ENCODE results near the gene ATP6V1G1. TPM values are rescaled to one million over a fixed set of nuclear protein-coding genes. Genes with fewer than 3 reads are reported as not detected.

The ATP6V1G1 gene
- polyA plus RNA-seq, 2 donors = 127 to 145 TPM

- 80 to 88% methylated on average over 1 of the region's 1 CpG for WGBS, 2 donors
- no peaks in the 10 kb centered on the region for H3K36me3 ChIP-seq (ENCODE audit: control insufficient read depth in 2 of 2, insufficient read depth in 2 of 2, low read length in 1 of 2)
- no peak overlapping the region for H3K4me3 ChIP-seq (ENCODE audit: low read depth in 1 of 2, low read length in 2 of 2)
- H3K9me3 ChIP-seq (ENCODE audit: control insufficient read depth in 2 of 2, insufficient read depth in 1 of 2, low read depth in 1 of 2, low read length in 1 of 2) = no peaks in the 10 kb centered on the region
- no peaks in the 10 kb centered on the region for H3K4me1 ChIP-seq (ENCODE audit: control insufficient read depth in 2 of 2, insufficient read depth in 2 of 2, low read length in 1 of 2)
- no peak overlapping the region for H3K27ac ChIP-seq (ENCODE audit: low read depth in 2 of 2, low read length in 1 of 2)
- H3K27me3 ChIP-seq (ENCODE audit: control insufficient read depth in 1 of 2, insufficient read depth in 2 of 2, low read length in 2 of 2) = no peaks in the 10 kb centered on the region
Observed at GRCh38 chr9:114555696-114556095, 31.9 kb upstream of the ATP6V1G1 start.

- 44 to 46% methylated on average over 3 of the region's 3 CpGs for WGBS, 2 donors
- Histone ChIP-seq H3K27ac (ENCODE audit: low read depth in 2 of 2, low read length in 1 of 2) (no peak overlapping the region), H3K4me3 (ENCODE audit: low read depth in 1 of 2, low read length in 2 of 2) (no peak overlapping the region)
Observed at GRCh38 chr9:114558027-114558675, 29.4 kb upstream of the ATP6V1G1 start.

GRCh38 chr9:114559830-114560513 is 27.6 kb upstream of the ATP6V1G1 start:
- 44 to 53% methylated on average over 2 of the region's 2 CpGs for WGBS, 2 donors
- H3K27me3 ChIP-seq (ENCODE audit: control insufficient read depth in 1 of 2, insufficient read depth in 2 of 2, low read length in 2 of 2) = no peaks in the 10 kb centered on the region
- no peaks in the 10 kb centered on the region for H3K9me3 ChIP-seq (ENCODE audit: control insufficient read depth in 2 of 2, insufficient read depth in 1 of 2, low read depth in 1 of 2, low read length in 1 of 2)

More at GRCh38 chr9:114558027-114558675, 29.4 kb upstream of the ATP6V1G1 start:
- no peaks in the 10 kb centered on the region for H3K36me3 ChIP-seq (ENCODE audit: control insufficient read depth in 2 of 2, insufficient read depth in 2 of 2, low read length in 1 of 2)
- H3K9me3 ChIP-seq (ENCODE audit: control insufficient read depth in 2 of 2, insufficient read depth in 1 of 2, low read depth in 1 of 2, low read length in 1 of 2) = no peaks in the 10 kb centered on the region
- H3K4me1 ChIP-seq (ENCODE audit: control insufficient read depth in 2 of 2, insufficient read depth in 2 of 2, low read length in 1 of 2) = no peaks in the 10 kb centered on the region
- no peaks in the 10 kb centered on the region for H3K27me3 ChIP-seq (ENCODE audit: control insufficient read depth in 1 of 2, insufficient read depth in 2 of 2, low read length in 2 of 2)

GRCh38 chr9:114560956-114561355 is 26.6 kb upstream of the ATP6V1G1 start:
- H3K4me1 ChIP-seq (ENCODE audit: control insufficient read depth in 2 of 2, insufficient read depth in 2 of 2, low read length in 1 of 2) = no peaks in the 10 kb centered on the region
- WGBS, 2 donors = 81 to 91% methylated on average over 3 of the region's 3 CpGs

More at GRCh38 chr9:114559830-114560513, 27.6 kb upstream of the ATP6V1G1 start:
- Histone ChIP-seq H3K4me1 (ENCODE audit: control insufficient read depth in 2 of 2, insufficient read depth in 2 of 2, low read length in 1 of 2) (no peaks in the 10 kb centered on the region), H3K36me3 (ENCODE audit: control insufficient read depth in 2 of 2, insufficient read depth in 2 of 2, low read length in 1 of 2) (no peaks in the 10 kb centered on the region), H3K4me3 (ENCODE audit: low read depth in 1 of 2, low read length in 2 of 2) (no peak overlapping the region), H3K27ac (ENCODE audit: low read depth in 2 of 2, low read length in 1 of 2) (no peak overlapping the region)

GRCh38 chr9:114561771-114562170 is 25.8 kb upstream of the ATP6V1G1 start:
- WGBS, 2 donors = 83 to 87% methylated on average over 7 of the region's 7 CpGs

More at GRCh38 chr9:114560956-114561355, 26.6 kb upstream of the ATP6V1G1 start:
- no peak overlapping the region for H3K4me3 ChIP-seq (ENCODE audit: low read depth in 1 of 2, low read length in 2 of 2)
- H3K36me3 ChIP-seq (ENCODE audit: control insufficient read depth in 2 of 2, insufficient read depth in 2 of 2, low read length in 1 of 2) = no peaks in the 10 kb centered on the region
- H3K27ac ChIP-seq (ENCODE audit: low read depth in 2 of 2, low read length in 1 of 2) = no peak overlapping the region
- no peaks in the 10 kb centered on the region for H3K27me3 ChIP-seq (ENCODE audit: control insufficient read depth in 1 of 2, insufficient read depth in 2 of 2, low read length in 2 of 2)
- H3K9me3 ChIP-seq (ENCODE audit: control insufficient read depth in 2 of 2, insufficient read depth in 1 of 2, low read depth in 1 of 2, low read length in 1 of 2) = no peaks in the 10 kb centered on the region

GRCh38 chr9:114565204-114565603 is 22.4 kb upstream of the ATP6V1G1 start:
- Histone ChIP-seq H3K27ac (ENCODE audit: low read depth in 2 of 2, low read length in 1 of 2) (no peak overlapping the region), H3K27me3 (ENCODE audit: control insufficient read depth in 1 of 2, insufficient read depth in 2 of 2, low read length in 2 of 2) (no peaks in the 10 kb centered on the region), H3K4me3 (ENCODE audit: low read depth in 1 of 2, low read length in 2 of 2) (no peak overlapping the region), H3K4me1 (ENCODE audit: control insufficient read depth in 2 of 2, insufficient read depth in 2 of 2, low read length in 1 of 2) (no peaks in the 10 kb centered on the region), H3K36me3 (ENCODE audit: control insufficient read depth in 2 of 2, insufficient read depth in 2 of 2, low read length in 1 of 2) (no peaks in the 10 kb centered on the region), H3K9me3 (ENCODE audit: control insufficient read depth in 2 of 2, insufficient read depth in 1 of 2, low read depth in 1 of 2, low read length in 1 of 2) (no peaks in the 10 kb centered on the region)
- WGBS, 2 donors = 81 to 83% methylated on average over 3 of the region's 3 CpGs

More at GRCh38 chr9:114561771-114562170, 25.8 kb upstream of the ATP6V1G1 start:
- Histone ChIP-seq H3K9me3 (ENCODE audit: control insufficient read depth in 2 of 2, insufficient read depth in 1 of 2, low read depth in 1 of 2, low read length in 1 of 2) (no peaks in the 10 kb centered on the region), H3K4me3 (ENCODE audit: low read depth in 1 of 2, low read length in 2 of 2) (no peak overlapping the region), H3K27me3 (ENCODE audit: control insufficient read depth in 1 of 2, insufficient read depth in 2 of 2, low read length in 2 of 2) (no peaks in the 10 kb centered on the region), H3K36me3 (ENCODE audit: control insufficient read depth in 2 of 2, insufficient read depth in 2 of 2, low read length in 1 of 2) (no peaks in the 10 kb centered on the region), H3K27ac (ENCODE audit: low read depth in 2 of 2, low read length in 1 of 2) (no peak overlapping the region), H3K4me1 (ENCODE audit: control insufficient read depth in 2 of 2, insufficient read depth in 2 of 2, low read length in 1 of 2) (no peaks in the 10 kb centered on the region)

- Histone ChIP-seq H3K36me3 (ENCODE audit: control insufficient read depth in 2 of 2, insufficient read depth in 2 of 2, low read length in 1 of 2) (no peaks in the 10 kb centered on the region), H3K27ac (ENCODE audit: low read depth in 2 of 2, low read length in 1 of 2) (no peak overlapping the region), H3K9me3 (ENCODE audit: control insufficient read depth in 2 of 2, insufficient read depth in 1 of 2, low read depth in 1 of 2, low read length in 1 of 2) (no peaks in the 10 kb centered on the region), H3K4me3 (ENCODE audit: low read depth in 1 of 2, low read length in 2 of 2) (no peak overlapping the region), H3K4me1 (ENCODE audit: control insufficient read depth in 2 of 2, insufficient read depth in 2 of 2, low read length in 1 of 2) (no peaks in the 10 kb centered on the region), H3K27me3 (ENCODE audit: control insufficient read depth in 1 of 2, insufficient read depth in 2 of 2, low read length in 2 of 2) (no peaks in the 10 kb centered on the region)
- WGBS, 2 donors = 80 to 88% methylated on average over 7 of the region's 7 CpGs
Observed at GRCh38 chr9:114570742-114571141, 16.8 kb upstream of the ATP6V1G1 start.

- no peak overlapping the region for H3K4me3 ChIP-seq (ENCODE audit: low read depth in 1 of 2, low read length in 2 of 2)
- no peak overlapping the region for H3K27ac ChIP-seq (ENCODE audit: low read depth in 2 of 2, low read length in 1 of 2)
- no peaks in the 10 kb centered on the region for H3K9me3 ChIP-seq (ENCODE audit: control insufficient read depth in 2 of 2, insufficient read depth in 1 of 2, low read depth in 1 of 2, low read length in 1 of 2)
- H3K36me3 ChIP-seq (ENCODE audit: control insufficient read depth in 2 of 2, insufficient read depth in 2 of 2, low read length in 1 of 2) = no peaks in the 10 kb centered on the region
- H3K27me3 ChIP-seq (ENCODE audit: control insufficient read depth in 1 of 2, insufficient read depth in 2 of 2, low read length in 2 of 2) = no peaks in the 10 kb centered on the region
- no peaks in the 10 kb centered on the region for H3K4me1 ChIP-seq (ENCODE audit: control insufficient read depth in 2 of 2, insufficient read depth in 2 of 2, low read length in 1 of 2)
- 47 to 57% methylated on average over 3 of the region's 3 CpGs for WGBS, 2 donors
Observed at GRCh38 chr9:114571391-114571790, 16.2 kb upstream of the ATP6V1G1 start.

GRCh38 chr9:114572199-114572598 is 15.4 kb upstream of the ATP6V1G1 start:
- H3K9me3 ChIP-seq (ENCODE audit: control insufficient read depth in 2 of 2, insufficient read depth in 1 of 2, low read depth in 1 of 2, low read length in 1 of 2) = no peaks in the 10 kb centered on the region
- H3K4me1 ChIP-seq (ENCODE audit: control insufficient read depth in 2 of 2, insufficient read depth in 2 of 2, low read length in 1 of 2) = no peaks in the 10 kb centered on the region
- no peaks in the 10 kb centered on the region for H3K36me3 ChIP-seq (ENCODE audit: control insufficient read depth in 2 of 2, insufficient read depth in 2 of 2, low read length in 1 of 2)
- no peak overlapping the region for H3K4me3 ChIP-seq (ENCODE audit: low read depth in 1 of 2, low read length in 2 of 2)
- no peaks in the 10 kb centered on the region for H3K27me3 ChIP-seq (ENCODE audit: control insufficient read depth in 1 of 2, insufficient read depth in 2 of 2, low read length in 2 of 2)
- 82 to 88% methylated on average over 6 of the region's 6 CpGs for WGBS, 2 donors
- no peak overlapping the region for H3K27ac ChIP-seq (ENCODE audit: low read depth in 2 of 2, low read length in 1 of 2)

GRCh38 chr9:114574438-114574837 is 13.1 kb upstream of the ATP6V1G1 start:
- 25 to 31% methylated on average over 1 of the region's 1 CpG for whole genome bisulfite sequencing, 2 donors

More at GRCh38 chr9:114574438-114574837, 13.1 kb upstream of the ATP6V1G1 start:
- H3K9me3 ChIP-seq (ENCODE audit: control insufficient read depth in 2 of 2, insufficient read depth in 1 of 2, low read depth in 1 of 2, low read length in 1 of 2) = no peaks in the 10 kb centered on the region
- no peaks in the 10 kb centered on the region for H3K27me3 ChIP-seq (ENCODE audit: control insufficient read depth in 1 of 2, insufficient read depth in 2 of 2, low read length in 2 of 2)
- no peak overlapping the region for H3K27ac ChIP-seq (ENCODE audit: low read depth in 2 of 2, low read length in 1 of 2)
- H3K36me3 ChIP-seq (ENCODE audit: control insufficient read depth in 2 of 2, insufficient read depth in 2 of 2, low read length in 1 of 2) = no peaks in the 10 kb centered on the region
- H3K4me1 ChIP-seq (ENCODE audit: control insufficient read depth in 2 of 2, insufficient read depth in 2 of 2, low read length in 1 of 2) = no peaks in the 10 kb centered on the region
- no peak overlapping the region for H3K4me3 ChIP-seq (ENCODE audit: low read depth in 1 of 2, low read length in 2 of 2)

Data from esophagus (tissue), 2 donors.